HUES48 (cell line): ENCODE measurements around the gene PEX16.
"Not testable (repeated sequence)": the region's sequence is repeated elsewhere in the genome, so short reads cannot be mapped to it uniquely, and the experiment has no call there.

Experiments used
- H3K27ac ChIP-seq: one replicate; pipeline ENCODE4 v1.7.0; 2013; ENCODE audit warnings: low read depth, low read length, inconsistent platforms
- H3K27me3 ChIP-seq: 2 replicates; pipeline ENCODE4 v1.6.1; 2013; ENCODE audit warnings: mild to moderate bottlenecking, low read length; ENCODE audit not compliant: control insufficient read depth, insufficient read depth
- H3K36me3 ChIP-seq: 2 replicates; pipeline ENCODE4 v1.6.1; 2013; ENCODE audit warnings: low read length; ENCODE audit not compliant: control insufficient read depth, insufficient read depth
- H3K4me1 ChIP-seq: 2 replicates; pipeline ENCODE4 v1.6.1; 2013; ENCODE audit warnings: mild to moderate bottlenecking, low read length; ENCODE audit not compliant: control insufficient read depth, insufficient read depth
- H3K4me3 ChIP-seq: 2 replicates; pipeline ENCODE4 v1.5.1; 2013; ENCODE audit warnings: mild to moderate bottlenecking, low read depth, low read length
- H3K9ac ChIP-seq: 2 replicates; pipeline ENCODE4 v1.6.1; 2013; ENCODE audit warnings: mild to moderate bottlenecking, low read depth, low read length, moderate library complexity
- H3K9me3 ChIP-seq: 2 replicates; pipeline ENCODE4 v1.6.1; 2013; ENCODE audit warnings: low read length; ENCODE audit not compliant: control insufficient read depth, insufficient read depth

The PEX16 gene

DNA sequence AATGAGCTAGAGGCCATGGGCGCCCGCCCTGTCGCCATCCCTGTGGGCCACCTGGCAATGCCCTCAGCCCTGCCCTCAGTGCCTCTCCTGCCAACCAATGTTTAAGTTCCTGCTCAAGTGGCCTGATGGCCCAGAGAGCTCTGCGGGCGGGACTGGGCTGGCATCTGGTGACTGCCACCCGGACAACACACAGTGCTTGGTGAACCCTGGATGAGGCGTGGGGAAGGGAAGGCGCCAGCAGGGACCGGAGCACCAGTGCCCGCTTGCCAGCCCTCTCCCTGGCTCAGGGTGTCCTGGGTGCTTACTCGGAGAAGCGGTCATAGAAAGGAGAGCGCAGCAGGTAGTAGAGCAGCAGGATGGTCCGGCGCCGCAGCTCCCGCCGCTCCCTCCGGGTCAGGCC lies 4.2 kb downstream of the PEX16 start:
- Histone ChIP-seq H3K9ac (no peak overlapping the region), H3K36me3 (peaks cover 51% of the 10 kb centered on the region)

DNA sequence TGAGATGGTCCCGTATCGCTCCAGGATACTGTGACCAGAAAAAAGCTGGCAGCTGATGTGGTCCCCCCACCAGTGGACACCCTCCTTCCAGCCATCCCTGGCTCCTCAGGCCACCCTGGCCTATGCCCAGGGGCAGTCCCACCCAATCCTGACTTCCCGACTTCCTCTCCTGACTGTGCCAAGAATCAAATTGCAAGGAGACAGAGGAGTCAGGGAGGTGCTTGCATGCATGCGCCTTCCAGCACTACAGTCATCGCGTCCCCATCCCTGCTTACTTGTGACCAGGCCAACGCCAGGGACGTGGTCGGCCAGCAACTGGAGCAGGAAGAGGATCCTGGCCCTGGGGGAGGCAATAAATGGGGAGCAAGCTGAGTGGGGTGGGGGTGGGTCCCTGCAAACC lies 7.1 kb downstream of the PEX16 start:
- Histone ChIP-seq H3K27ac (no peak overlapping the region), H3K9me3 (no peaks in the 10 kb centered on the region), H3K4me3 (no peak overlapping the region), H3K9ac (no peak overlapping the region), H3K27me3 (no peaks in the 10 kb centered on the region), H3K4me1 (no peaks in the 10 kb centered on the region), H3K36me3 (peaks cover 48% of the 10 kb centered on the region)

More for the DNA sequence above, 4.2 kb downstream of the PEX16 start:
- Histone ChIP-seq H3K4me1 (peaks cover 4% of the 10 kb centered on the region; the same call in 1 of the 2 replicates), H3K27ac (no peak overlapping the region), H3K27me3 (no peaks in the 10 kb centered on the region), H3K9me3 (no peaks in the 10 kb centered on the region), H3K4me3 (no peak overlapping the region)

DNA sequence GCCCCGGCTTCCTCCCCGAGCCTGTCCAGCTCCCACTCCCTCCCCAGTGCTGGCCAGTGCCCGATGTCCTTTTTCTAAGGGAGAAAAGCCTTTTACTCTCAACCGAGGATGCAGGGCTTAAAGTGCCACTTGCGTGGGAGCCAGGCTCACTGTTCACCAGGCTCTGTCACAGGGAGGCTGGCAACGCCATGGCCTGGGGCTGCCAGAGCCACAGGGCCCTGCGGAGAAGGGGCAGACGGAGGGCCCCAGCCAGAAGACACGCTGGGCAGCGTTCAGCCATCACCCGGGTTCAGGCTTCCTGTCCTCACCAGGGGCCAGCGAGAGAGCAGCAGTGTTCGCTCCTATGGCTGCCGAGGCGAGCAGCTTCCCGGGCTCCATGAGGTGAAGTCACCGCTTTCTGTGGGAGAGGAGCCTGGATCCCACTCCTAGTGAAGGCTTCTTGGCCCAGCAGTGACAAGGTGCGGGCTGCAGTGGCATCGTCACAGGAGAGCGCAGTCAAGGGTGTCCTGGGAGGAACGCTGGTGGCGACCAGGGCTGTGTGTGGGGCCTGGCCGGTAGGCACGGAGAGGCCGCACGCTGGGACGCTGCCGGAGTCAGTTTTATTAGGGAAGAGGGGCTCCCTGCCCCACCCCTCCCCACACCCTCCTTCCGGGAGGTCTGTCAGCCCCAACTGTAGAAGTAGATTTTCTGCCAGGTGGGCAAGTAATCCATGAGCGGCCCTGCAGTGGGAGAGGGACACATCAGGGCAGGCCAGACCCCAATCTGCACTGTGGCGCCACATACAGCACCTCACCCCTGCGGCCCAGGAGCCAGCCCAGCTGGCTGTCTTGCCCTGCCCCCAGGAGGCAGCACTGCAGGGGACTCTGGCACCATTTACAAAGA lies 7.8 kb downstream of the PEX16 start:
- H3K9ac ChIP-seq, result no peak overlapping the region
- H3K27ac ChIP-seq, result no peak overlapping the region
- no peak overlapping the region for H3K4me3 ChIP-seq
- H3K27me3 ChIP-seq, result no peaks in the 10 kb centered on the region
- peaks cover 45% of the 10 kb centered on the region for H3K36me3 ChIP-seq
- H3K9me3 ChIP-seq, result no peaks in the 10 kb centered on the region
- no peaks in the 10 kb centered on the region for H3K4me1 ChIP-seq

DNA sequence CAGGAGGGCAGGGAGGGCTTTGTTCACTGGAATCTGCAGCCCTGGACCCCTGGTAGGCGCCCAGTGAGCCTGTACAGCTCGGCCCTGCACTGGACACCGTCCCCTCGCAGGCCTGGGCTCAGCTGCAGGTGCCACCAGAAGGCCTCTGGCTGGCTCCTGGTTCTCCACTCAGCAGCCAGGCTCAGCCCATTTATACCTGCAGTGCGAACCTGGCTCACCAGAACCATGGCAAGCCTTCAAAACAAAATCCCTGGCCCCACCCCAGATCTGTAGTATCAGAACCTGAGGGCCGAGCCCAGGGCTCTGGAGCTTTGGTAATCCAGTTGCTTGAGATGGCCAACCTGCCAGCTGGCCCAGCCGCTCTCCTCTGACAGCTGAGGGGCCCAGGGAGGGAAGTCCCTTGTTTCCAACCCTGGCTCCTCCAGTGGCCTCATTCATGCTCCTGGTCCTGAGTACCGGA lies 9.7 kb downstream of the PEX16 start:
- Histone ChIP-seq H3K9ac (no peak overlapping the region), H3K9me3 (no peaks in the 10 kb centered on the region), H3K4me3 (no peak overlapping the region), H3K27me3 (no peaks in the 10 kb centered on the region), H3K36me3 (peaks cover 45% of the 10 kb centered on the region), H3K27ac (no peak overlapping the region), H3K4me1 (no peaks in the 10 kb centered on the region)

GRCh38 chr11:45906965-45907611 lies 10.6 kb downstream of the PEX16 start, which contains the start of gene FREY1:
FREY1 (minus strand) TSS chr11:45907271; CDS start chr11:45907245, 26 bp downstream.
- H3K4me3 ChIP-seq, result no peak within 1 kb of the TSS
- no peak within 1 kb of the TSS for H3K9ac ChIP-seq
- no peaks in the 10 kb centered on the region for H3K4me1 ChIP-seq
- no peak within 1 kb of the TSS for H3K27ac ChIP-seq
- H3K27me3 ChIP-seq, result no peaks in the 10 kb centered on the region
- H3K36me3 ChIP-seq, result peaks cover 47% of the 10 kb centered on the region
- no peaks in the 10 kb centered on the region for H3K9me3 ChIP-seq

GRCh38 chr11:45906096-45906682 lies 11.5 kb downstream of the PEX16 start:
- no peaks in the 10 kb centered on the region; the same call in 1 of the 2 replicates for H3K27me3 ChIP-seq
- no peak overlapping the region for H3K9ac ChIP-seq
- H3K4me1 ChIP-seq, result no peaks in the 10 kb centered on the region
- no peak overlapping the region for H3K27ac ChIP-seq
- no peak overlapping the region for H3K4me3 ChIP-seq
- peaks cover 43% of the 10 kb centered on the region for H3K36me3 ChIP-seq
- H3K9me3 ChIP-seq, result no peaks in the 10 kb centered on the region

DNA sequence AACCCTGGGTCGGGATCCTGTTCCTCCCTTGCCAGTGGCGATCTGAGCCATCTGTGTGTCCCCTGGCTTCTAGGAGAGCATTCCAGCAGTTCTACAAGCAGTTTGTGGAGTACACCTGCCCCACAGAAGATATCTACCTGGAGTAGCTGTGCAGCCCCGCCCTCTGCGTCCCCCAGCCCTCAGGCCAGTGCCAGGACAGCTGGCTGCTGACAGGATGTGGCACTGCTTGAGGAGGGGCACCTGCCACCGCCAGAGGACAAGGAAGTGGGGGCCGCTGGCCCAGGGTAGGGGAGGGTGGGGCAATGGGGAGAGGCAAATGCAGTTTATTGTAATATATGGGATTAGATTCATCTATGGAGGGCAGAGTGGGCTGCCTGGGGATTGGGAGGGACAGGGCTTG lies 12.1 kb downstream of the PEX16 start:
- not testable (repeated sequence) for H3K4me1 ChIP-seq, H3K27ac ChIP-seq, H3K9me3 ChIP-seq, H3K9ac ChIP-seq, H3K27me3 ChIP-seq, H3K4me3 ChIP-seq
- peaks cover 38% of the 10 kb centered on the region for H3K36me3 ChIP-seq

DNA sequence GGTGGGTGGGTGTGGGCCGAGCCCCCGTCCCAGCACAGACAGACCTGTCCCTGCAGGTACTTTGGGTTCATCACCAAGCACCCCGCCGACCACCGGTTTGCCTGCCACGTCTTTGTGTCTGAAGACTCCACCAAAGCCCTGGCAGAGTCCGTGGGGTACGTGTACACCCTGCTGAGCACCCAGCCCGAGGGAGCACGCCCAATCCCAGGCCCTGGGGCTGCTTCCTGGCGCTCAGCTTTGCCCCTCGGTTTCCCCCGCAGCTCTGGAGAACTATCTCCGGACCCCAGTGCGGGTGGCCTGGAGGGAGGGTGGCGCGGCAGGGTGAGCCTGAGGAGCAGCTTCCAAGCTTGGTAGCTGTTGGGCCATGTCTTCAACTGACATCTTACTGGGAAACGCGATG lies 12.6 kb downstream of the PEX16 start:
- peaks cover 8% of the 10 kb centered on the region for H3K27me3 ChIP-seq
- H3K9ac ChIP-seq, result no peak overlapping the region
- no peak overlapping the region for H3K27ac ChIP-seq
- H3K4me3 ChIP-seq, result no peak overlapping the region
- H3K4me1 ChIP-seq, result peaks cover 3% of the 10 kb centered on the region; the same call in 1 of the 2 replicates
- H3K36me3 ChIP-seq, result peaks cover 37% of the 10 kb centered on the region
- H3K9me3 ChIP-seq, result no peaks in the 10 kb centered on the region

GRCh38 chr11:45904309-45904915 lies 13.3 kb downstream of the PEX16 start:
- no peak overlapping the region for H3K27ac ChIP-seq
- peaks cover 32% of the 10 kb centered on the region for H3K36me3 ChIP-seq
- no peak overlapping the region for H3K4me3 ChIP-seq
- H3K27me3 ChIP-seq, result peaks cover 8% of the 10 kb centered on the region
- H3K4me1 ChIP-seq, result peaks cover 3% of the 10 kb centered on the region; the same call in 1 of the 2 replicates
- no peaks in the 10 kb centered on the region for H3K9me3 ChIP-seq
- H3K9ac ChIP-seq, result no peak overlapping the region

DNA sequence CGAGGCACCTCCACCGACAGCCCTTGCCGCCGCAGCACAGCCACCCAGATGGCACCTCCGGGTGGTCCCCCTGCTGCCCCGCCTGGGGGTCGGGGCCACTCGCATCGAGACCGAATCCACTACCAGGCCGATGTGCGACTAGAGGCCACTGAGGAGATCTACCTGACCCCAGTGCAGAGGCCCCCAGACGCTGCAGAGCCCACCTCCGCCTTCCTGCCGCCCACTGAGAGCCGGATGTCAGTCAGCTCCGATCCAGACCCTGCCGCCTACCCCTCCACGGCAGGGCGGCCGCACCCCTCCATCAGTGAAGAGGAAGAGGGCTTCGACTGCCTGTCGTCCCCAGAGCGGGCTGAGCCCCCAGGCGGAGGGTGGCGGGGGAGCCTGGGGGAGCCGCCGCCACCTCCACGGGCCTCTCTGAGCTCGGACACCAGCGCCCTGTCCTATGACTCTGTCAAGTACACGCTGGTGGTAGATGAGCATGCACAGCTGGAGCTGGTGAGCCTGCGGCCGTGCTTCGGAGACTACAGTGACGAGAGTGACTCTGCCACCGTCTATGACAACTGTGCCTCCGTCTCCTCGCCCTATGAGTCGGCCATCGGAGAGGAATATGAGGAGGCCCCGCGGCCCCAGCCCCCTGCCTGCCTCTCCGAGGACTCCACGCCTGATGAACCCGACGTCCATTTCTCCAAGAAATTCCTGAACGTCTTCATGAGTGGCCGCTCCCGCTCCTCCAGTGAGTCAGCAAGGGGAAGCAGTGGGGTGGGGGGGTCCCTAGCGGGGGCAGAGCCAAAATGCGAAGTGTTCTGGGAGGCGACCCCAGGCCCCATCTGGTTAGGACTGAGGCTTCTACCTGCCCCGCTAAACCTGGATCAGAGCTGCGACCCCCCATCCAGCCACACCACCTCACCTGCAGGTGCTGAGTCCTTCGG lies 15.0 kb downstream of the PEX16 start:
- Histone ChIP-seq H3K27me3 (peaks cover 8% of the 10 kb centered on the region), H3K4me3 (no peak overlapping the region), H3K4me1 (peaks cover 10% of the 10 kb centered on the region; the same call in 1 of the 2 replicates), H3K36me3 (peaks cover 31% of the 10 kb centered on the region), H3K9me3 (no peaks in the 10 kb centered on the region), H3K9ac (no peak overlapping the region), H3K27ac (no peak overlapping the region)
